Gastrocnemius medialis (tissue), 4 donors: ENCODE measurements around the gene PLS3. TPM values are rescaled to one million over a fixed set of nuclear protein-coding genes. Genes with fewer than 3 reads are reported as not detected.

ENCODE experiments used
- ATAC-seq, 2 donors: fragments of 150-250 bp; one replicate each; pipeline ENCODE4 v1.9.1; 2016
- DNase-seq, 2 donors: peaks; one replicate each; pipeline ENCODE4 v3.0.0-alpha.2; 2019
- H3K27ac ChIP-seq, 4 donors: fragments of 200-600 bp; sonication (generic); 1 replicate in 1 of 4; 2 replicates in 3 of 4; pipeline ENCODE4 v1.5.1; 2016 to 2018; ENCODE audit warnings: mild to moderate bottlenecking in 2 of 4, moderate library complexity in 1 of 4
- H3K27me3 ChIP-seq, 3 donors: fragments of 200-600 bp; sonication (generic) in 2 of 3; 1 replicate in 1 of 3; 2 replicates in 2 of 3; pipeline versions ENCODE4 v1.5.1 to v1.6.0; 2016 to 2019; ENCODE audit warnings: mild to moderate bottlenecking in 1 of 3, moderate library complexity in 1 of 3
- H3K36me3 ChIP-seq, 2 donors: fragments of 200-600 bp; sonication (generic) in 1 of 2; one replicate each; pipeline ENCODE4 v1.5.1; 2017 to 2018
- H3K4me1 ChIP-seq, 2 donors: fragments of 200-600 bp; sonication (generic) in 1 of 2; one replicate each; pipeline ENCODE4 v1.5.1; 2016 to 2017; ENCODE audit warnings: mild to moderate bottlenecking in 2 of 2
- H3K4me3 ChIP-seq, 4 donors: fragments of 200-600 bp; sonication (generic) in 3 of 4; 1 replicate in 1 of 4; 2 replicates in 3 of 4; pipeline ENCODE4 v1.5.1; 2016 to 2019; ENCODE audit warnings: mild to moderate bottlenecking in 2 of 4
- H3K9me3 ChIP-seq, 3 donors: fragments of 200-600 bp; sonication (generic) in 2 of 3; 1 replicate in 1 of 3; 2 replicates in 2 of 3; pipeline ENCODE4 v1.5.1; 2016 to 2019
- POLR2A ChIP-seq, 2 donors: fragments of 450-650 bp; IDR thresholded peaks; one replicate each; pipeline ENCODE4 v1.6.1; 2017; ENCODE audit warnings: antibody characterized with exemption in 2 of 2, mild to moderate bottlenecking in 2 of 2, moderate library complexity in 2 of 2
- in situ Hi-C, 4 donors: fragments of 200-750 bp; cut with MboI; loops; one replicate each; pipeline versions ENCODE4 v1.15.0 to v1.8.0; 2017; ENCODE audit warnings: low sequenced_read_pairs in 4 of 4
- intact Hi-C: fragments of 100-400 bp; cut with DNase I; formaldehyde crosslinking; loops from one replicate; pipeline ENCODE4 v1.15.1; 2023; ENCODE audit warnings: low total_unique reads
- total RNA-seq, 4 donors: library from RNA; depleted of rRNA; stranded (reverse); fragments of >200 nt; gene quantifications; one replicate each; pipeline versions ENCODE4 v1.1.0 to v1.2.3, GENCODE V29; 2016
- TF ChIP-seq, protein P1 (sequence below), 5 experiments: fragments of 450-650 bp in 3 of 5; fragments of 200-600 bp in 2 of 5; sonication (generic) in 2 of 5; IDR thresholded peaks in 4 of 5; conservative IDR thresholded peaks in 1 of 5; 1 replicate in 4 of 5; 2 replicates in 1 of 5; pipeline ENCODE4 v1.5.1; 2016 to 2019; ENCODE audit warnings: antibody characterized with exemption in 5 of 5, mild to moderate bottlenecking in 3 of 5, moderate library complexity in 3 of 5

The PLS3 gene
- total RNA-seq, 4 donors from 2014 or later: 15.8 to 23.1 (median 19.5) TPM

DNA sequence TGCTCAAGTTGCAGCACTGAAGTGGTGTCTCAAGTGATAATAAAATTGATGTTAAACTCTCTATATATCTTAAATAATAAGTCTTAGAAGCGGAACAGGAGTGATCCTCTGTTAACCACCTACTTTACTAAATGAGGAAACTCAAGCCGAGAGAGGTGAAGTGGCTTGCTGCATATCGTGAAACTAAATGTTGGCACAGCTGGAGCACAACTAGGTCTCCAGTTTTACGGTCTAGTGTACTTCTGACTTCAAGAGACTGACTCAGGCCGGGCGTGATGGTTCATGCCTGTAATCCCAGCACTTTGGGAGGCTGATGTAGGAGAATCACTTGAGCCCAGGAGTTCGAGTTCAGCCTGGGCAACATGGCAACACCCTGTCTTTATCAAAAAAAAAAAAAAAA, 35.5 kb upstream of the PLS3 start:
- H3K27me3 ChIP-seq: no peaks in the 10 kb centered on the region
- H3K4me1 ChIP-seq: no peaks in the 10 kb centered on the region
- H3K4me3 ChIP-seq: no peak overlapping the region
- H3K36me3 ChIP-seq: no peaks in the 10 kb centered on the region
- intact Hi-C loops (no loop called here), in situ Hi-C loops (no loop called here)
- no peak overlapping the region for H3K27ac ChIP-seq
- DNase-seq (no peak), ATAC-seq (no peak)
- H3K9me3 ChIP-seq: no peaks in the 10 kb centered on the region
- no peak for TF ChIP-seq POLR2A (IDR thresholded peaks at IDR 0.05)
- TF ChIP-seq, protein P1, sequence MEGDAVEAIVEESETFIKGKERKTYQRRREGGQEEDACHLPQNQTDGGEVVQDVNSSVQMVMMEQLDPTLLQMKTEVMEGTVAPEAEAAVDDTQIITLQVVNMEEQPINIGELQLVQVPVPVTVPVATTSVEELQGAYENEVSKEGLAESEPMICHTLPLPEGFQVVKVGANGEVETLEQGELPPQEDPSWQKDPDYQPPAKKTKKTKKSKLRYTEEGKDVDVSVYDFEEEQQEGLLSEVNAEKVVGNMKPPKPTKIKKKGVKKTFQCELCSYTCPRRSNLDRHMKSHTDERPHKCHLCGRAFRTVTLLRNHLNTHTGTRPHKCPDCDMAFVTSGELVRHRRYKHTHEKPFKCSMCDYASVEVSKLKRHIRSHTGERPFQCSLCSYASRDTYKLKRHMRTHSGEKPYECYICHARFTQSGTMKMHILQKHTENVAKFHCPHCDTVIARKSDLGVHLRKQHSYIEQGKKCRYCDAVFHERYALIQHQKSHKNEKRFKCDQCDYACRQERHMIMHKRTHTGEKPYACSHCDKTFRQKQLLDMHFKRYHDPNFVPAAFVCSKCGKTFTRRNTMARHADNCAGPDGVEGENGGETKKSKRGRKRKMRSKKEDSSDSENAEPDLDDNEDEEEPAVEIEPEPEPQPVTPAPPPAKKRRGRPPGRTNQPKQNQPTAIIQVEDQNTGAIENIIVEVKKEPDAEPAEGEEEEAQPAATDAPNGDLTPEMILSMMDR (IDR thresholded peaks at IDR 0.05 in 4 of 5, conservative IDR thresholded peaks at IDR 0.05 in 1 of 5): no peak

DNA sequence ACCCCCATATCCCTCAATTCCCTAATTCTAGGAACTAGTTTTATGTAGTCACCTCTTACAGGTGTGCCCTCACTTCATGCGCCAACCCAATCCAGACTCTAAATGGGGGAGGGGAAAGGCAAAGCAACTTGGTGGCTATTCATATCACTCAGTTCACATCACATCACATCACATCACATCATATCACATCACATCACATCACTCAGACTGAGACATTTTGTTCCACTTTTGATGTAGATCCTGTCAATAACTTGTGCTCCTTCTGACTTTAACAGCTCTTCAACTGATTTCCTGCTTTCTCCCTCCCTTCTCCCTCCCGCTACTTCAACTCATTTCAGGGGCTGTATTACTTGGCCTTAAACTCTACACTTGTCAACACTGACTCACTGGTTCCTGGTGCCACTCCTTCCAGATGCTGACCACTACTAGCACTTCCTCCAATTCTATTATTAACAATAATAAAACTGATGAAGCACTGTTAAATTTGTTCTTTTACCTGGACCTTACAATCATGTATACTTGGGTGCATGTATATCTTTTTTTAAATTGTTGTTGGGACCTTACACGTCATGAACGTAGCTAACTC, 29.1 kb upstream of the PLS3 start:
- Histone ChIP-seq H3K4me1 (no peaks in the 10 kb centered on the region), H3K27ac (peak overlapping the region in 1 of 4 donors; percentile 37), H3K27me3 (no peaks in the 10 kb centered on the region), H3K4me3 (no peak overlapping the region), H3K36me3 (no peaks in the 10 kb centered on the region), H3K9me3 (no peaks in the 10 kb centered on the region)
- in situ Hi-C loops (no loop called here), intact Hi-C loops (no loop called here)
- TF ChIP-seq POLR2A (IDR thresholded peaks at IDR 0.05): no peak
- TF ChIP-seq, protein P1 (IDR thresholded peaks at IDR 0.05 in 4 of 5, conservative IDR thresholded peaks at IDR 0.05 in 1 of 5): no peak
- DNase-seq: no peak
- ATAC-seq: no peak

DNA sequence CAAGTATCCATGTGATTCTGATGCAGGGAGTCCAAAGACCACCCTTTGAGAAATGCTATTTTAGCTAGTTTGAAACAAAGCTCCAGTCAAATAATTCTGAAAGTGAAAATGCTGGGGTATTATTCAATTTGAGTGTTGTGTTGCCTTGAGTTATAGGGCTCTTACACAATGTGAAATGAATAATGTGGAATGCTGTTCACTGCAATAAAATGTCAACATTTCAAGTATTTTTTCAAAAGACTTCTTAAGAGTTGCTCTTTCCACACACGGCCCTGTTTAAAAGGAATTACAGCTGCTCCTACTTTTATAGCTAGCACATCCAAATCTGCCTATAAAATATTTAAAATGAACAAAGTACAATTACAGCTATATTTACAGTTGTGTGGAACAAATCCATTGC, 27.5 kb upstream of the PLS3 start:
- no peak overlapping the region for H3K27ac ChIP-seq
- no peaks in the 10 kb centered on the region for H3K9me3 ChIP-seq
- no peak for ATAC-seq
- H3K27me3 ChIP-seq: no peaks in the 10 kb centered on the region
- no peak overlapping the region for H3K4me3 ChIP-seq
- H3K36me3 ChIP-seq: no peaks in the 10 kb centered on the region
- no peaks in the 10 kb centered on the region for H3K4me1 ChIP-seq
- DNase-seq: no peak
- TF ChIP-seq POLR2A (IDR thresholded peaks at IDR 0.05): no peak
- TF ChIP-seq, protein P1 (IDR thresholded peaks at IDR 0.05 in 4 of 5, conservative IDR thresholded peaks at IDR 0.05 in 1 of 5): no peak
- intact Hi-C loops (no loop called here), in situ Hi-C loops (no loop called here)

DNA sequence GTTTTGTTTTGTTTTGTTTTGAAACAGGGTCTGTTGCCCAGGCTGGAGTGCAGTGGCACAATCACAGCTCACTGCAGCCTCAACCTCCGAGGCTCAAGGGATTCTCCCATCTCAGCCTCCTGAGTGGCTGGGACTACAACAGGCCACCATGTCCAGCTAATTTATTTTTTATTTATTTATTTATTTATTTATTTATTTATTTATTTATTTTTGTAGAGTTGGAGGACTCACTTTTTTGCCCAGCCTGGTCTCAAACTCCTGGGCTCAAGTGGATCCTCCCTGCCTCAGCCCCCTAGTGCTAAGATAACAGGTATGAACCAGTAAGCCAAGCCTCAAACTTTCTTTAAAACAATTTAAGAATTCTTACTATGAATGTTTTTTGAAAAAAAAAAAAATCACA, 26.6 kb upstream of the PLS3 start:
- ATAC-seq (no peak), DNase-seq (no peak)
- Histone ChIP-seq H3K4me3 (no peak overlapping the region), H3K27me3 (no peaks in the 10 kb centered on the region), H3K36me3 (no peaks in the 10 kb centered on the region), H3K27ac (no peak overlapping the region), H3K4me1 (no peaks in the 10 kb centered on the region), H3K9me3 (no peaks in the 10 kb centered on the region)
- no peak for TF ChIP-seq POLR2A (IDR thresholded peaks at IDR 0.05)
- TF ChIP-seq, protein P1 (IDR thresholded peaks at IDR 0.05 in 4 of 5, conservative IDR thresholded peaks at IDR 0.05 in 1 of 5): no peak
- intact Hi-C loops (no loop called here), in situ Hi-C loops (no loop called here)

DNA sequence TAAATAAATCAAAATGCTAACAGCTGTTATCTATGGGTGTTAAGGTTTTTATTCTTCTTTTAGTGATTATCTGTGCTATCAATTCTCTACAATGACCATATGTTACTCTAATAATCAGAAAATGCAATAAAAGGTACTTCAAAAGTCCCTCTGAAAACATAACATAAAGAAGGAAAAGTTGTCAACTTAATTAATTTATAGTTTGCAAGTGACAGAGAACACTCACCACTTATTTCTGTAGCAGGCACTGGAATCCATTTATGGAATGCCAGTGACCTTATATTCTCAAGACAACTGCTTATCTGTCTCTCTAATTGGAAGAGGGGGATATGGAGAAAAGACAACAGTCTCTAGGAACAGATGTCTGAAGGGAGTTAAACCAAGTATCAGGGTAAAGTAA, 25.6 kb upstream of the PLS3 start:
- TF ChIP-seq, protein P1 (IDR thresholded peaks at IDR 0.05 in 4 of 5, conservative IDR thresholded peaks at IDR 0.05 in 1 of 5): no peak
- TF ChIP-seq POLR2A (IDR thresholded peaks at IDR 0.05): no peak
- no peaks in the 10 kb centered on the region for H3K27me3 ChIP-seq
- H3K27ac ChIP-seq: no peak overlapping the region
- intact Hi-C loops (no loop called here), in situ Hi-C loops (no loop called here)
- ATAC-seq: no peak
- no peaks in the 10 kb centered on the region for H3K9me3 ChIP-seq
- H3K36me3 ChIP-seq: no peaks in the 10 kb centered on the region
- no peak overlapping the region for H3K4me3 ChIP-seq
- DNase-seq: no peak
- H3K4me1 ChIP-seq: no peaks in the 10 kb centered on the region
